Measurements from ENCODE around the gene ANKRD13D. TPM values are rescaled to one million over a fixed set of nuclear protein-coding genes. Genes with fewer than 3 reads are reported as not detected.

Gene ANKRD13D
- total and polyA plus RNA-seq, 11 donors = 7.6 to 43.6 (median 12.8) TPM

DNA sequence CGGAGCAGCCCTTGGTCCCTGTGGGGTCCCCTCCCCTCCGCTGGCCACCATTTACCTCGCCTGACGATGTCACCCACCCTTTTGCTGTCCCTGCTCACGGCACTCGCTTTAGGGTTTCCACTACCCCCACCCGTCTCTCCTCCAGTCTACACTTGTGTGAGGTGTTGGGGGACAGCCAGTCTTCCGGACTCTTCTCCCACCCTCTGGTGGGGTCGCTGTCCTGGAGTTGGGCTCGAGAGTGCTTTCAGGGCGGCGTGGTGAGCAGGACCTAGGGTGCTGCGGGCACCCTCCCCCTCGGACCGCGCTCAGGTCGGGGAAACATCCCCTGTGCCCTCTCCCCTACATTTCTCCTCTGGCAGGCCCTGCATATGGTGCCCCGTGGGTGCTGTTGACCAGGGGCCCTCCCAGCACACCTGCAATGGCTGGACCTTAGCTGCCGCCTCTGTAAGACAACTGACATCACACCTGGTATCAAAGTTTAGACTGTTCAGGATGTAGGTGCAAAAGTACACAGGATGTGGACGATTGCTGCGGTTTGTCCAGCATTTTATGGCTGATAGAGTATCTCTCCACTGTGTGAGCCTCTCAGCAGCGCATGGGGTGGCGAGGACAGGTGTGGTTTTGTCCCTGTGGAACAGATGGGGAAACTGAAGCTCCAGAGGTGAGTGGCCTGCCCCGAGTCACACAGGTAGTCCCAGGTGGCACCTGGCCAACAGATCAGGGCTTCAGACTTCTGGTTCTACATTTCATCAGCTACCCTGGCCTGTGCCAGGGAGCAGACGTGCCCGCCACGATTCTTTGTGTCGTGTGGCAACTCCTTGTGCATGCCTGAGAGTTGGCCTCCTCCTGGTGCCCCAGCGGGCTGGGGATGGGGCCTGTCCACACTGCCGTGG, 21.7 kb upstream of the ANKRD13D start:
- peak in 1 of 4 donors; percentile 0 for ATAC-seq
- DNase-seq = peak in 3 of 5 donors; percentile 30 to 69 (median 52)
- TF ChIP-seq POLR2A (IDR thresholded peaks at IDR 0.05) = no peak
- TF ChIP-seq, protein P1, sequence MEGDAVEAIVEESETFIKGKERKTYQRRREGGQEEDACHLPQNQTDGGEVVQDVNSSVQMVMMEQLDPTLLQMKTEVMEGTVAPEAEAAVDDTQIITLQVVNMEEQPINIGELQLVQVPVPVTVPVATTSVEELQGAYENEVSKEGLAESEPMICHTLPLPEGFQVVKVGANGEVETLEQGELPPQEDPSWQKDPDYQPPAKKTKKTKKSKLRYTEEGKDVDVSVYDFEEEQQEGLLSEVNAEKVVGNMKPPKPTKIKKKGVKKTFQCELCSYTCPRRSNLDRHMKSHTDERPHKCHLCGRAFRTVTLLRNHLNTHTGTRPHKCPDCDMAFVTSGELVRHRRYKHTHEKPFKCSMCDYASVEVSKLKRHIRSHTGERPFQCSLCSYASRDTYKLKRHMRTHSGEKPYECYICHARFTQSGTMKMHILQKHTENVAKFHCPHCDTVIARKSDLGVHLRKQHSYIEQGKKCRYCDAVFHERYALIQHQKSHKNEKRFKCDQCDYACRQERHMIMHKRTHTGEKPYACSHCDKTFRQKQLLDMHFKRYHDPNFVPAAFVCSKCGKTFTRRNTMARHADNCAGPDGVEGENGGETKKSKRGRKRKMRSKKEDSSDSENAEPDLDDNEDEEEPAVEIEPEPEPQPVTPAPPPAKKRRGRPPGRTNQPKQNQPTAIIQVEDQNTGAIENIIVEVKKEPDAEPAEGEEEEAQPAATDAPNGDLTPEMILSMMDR (IDR thresholded peaks at IDR 0.05) = no peak

DNA sequence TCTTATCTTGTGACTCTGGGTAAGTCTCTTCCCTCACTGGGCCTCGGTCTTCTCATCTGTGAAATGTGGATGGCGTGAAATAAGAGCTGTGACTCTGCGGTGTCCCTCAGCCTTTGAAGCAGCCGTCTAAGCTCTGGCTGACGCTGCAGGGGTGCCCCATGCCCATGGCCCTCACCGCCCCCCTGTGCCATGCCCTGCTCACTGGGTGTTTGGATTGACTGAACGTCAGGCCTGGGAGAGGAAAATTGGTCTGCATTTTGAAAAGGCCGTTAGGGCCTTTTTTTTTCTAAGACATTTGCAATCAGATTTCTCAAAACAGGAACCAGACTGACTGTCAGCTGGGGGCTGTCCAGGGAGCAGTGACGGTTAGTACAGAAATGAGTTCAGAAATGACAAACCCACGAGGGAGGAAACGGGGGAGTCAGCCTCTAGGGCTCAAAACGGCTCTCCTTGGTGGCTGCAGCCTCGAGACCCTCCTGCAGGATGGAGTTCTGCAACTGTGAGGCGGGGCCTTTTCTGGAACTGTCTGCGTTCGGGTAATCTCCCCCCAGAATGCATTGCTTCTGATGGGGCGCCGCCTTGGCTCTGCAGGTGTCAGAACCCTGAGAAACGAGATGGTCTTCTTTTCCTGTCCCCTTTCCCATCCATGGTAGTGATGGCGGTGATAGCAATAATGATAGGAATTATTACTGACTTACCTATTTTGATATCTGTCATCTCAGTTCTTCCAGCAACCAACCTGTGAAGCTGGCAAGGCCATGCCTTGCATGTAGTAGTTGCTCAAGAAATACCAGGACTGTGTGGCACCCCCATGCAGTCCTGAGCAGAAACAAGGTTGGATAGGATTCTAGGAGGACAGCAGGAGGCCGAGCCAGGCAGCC, 20.8 kb upstream of the ANKRD13D start:
- Histone ChIP-seq H3K4me1 (peaks cover 36 to 77% (median 67%) of the 10 kb centered on the region in 12 donors), H3K36me3 (peaks cover 0 to 24% (median 2%) of the 10 kb centered on the region in 9 donors), H3K9me3 (no peaks in the 10 kb centered on the region), H3K27me3 (no peaks in the 10 kb centered on the region), H3K27ac (peak overlapping the region in 11 of 12 donors; percentile 83 to 100 (median 91)), H3K4me3 (peak overlapping the region in 10 of 12 donors; percentile 76 to 99 (median 94))
- DNase-seq (peak in 3 of 5 donors; percentile 28 to 62 (median 32)), ATAC-seq (no peak)
- WGBS, 4 donors = 47 to 58% (median 57%) methylated on average over 21 of the region's 21 CpGs
- intact Hi-C loops (cut with DNase I) = loop anchor here in 3 of 10 donors (5.0 kb wide), 3 partner anchors 34 to 119 kb away; partner anchors contain the start of gene SSH3 (in 1 of the 3)
- no peak for TF ChIP-seq POLR2A (IDR thresholded peaks at IDR 0.05)
- TF ChIP-seq, protein P1 (IDR thresholded peaks at IDR 0.05) = no peak

More for the DNA sequence above, 21.7 kb upstream of the ANKRD13D start:
- Histone ChIP-seq H3K36me3 (peaks cover 0 to 24% (median 2%) of the 10 kb centered on the region in 9 donors), H3K4me1 (peaks cover 30 to 77% (median 66%) of the 10 kb centered on the region in 12 donors), H3K9me3 (no peaks in the 10 kb centered on the region), H3K27ac (peak overlapping the region; percentile 56 to 100 (median 90)), H3K27me3 (no peaks in the 10 kb centered on the region), H3K4me3 (peak overlapping the region; percentile 57 to 99 (median 94))
- WGBS, 4 donors = 15 to 18% (median 18%) methylated on average over 26 to 30 of the region's 30 CpGs
- intact Hi-C loops (cut with DNase I) = loop anchor here in 4 of 10 donors (2.0 to 5.0 kb wide), 4 partner anchors 21 to 120 kb away; partner anchors contain the start of genes ANKRD13D (in 1 of the 4) and SSH3 (in 1 of the 4)

GRCh38 chr11:67268962-67269268, 20.2 kb upstream of the ANKRD13D start:
- no peak for ATAC-seq
- peak overlapping the region in 8 of 12 donors; percentile 6 to 99 (median 94) for H3K4me3 ChIP-seq
- peak in 3 of 5 donors; percentile 9 to 54 (median 22) for DNase-seq

More at GRCh38 chr11:67268962-67269268, 20.2 kb upstream of the ANKRD13D start:
- H3K36me3 ChIP-seq = peaks cover 0 to 24% (median 2%) of the 10 kb centered on the region in 9 donors
- peak overlapping the region in 10 of 12 donors; percentile 68 to 100 (median 88) for H3K27ac ChIP-seq
- H3K9me3 ChIP-seq = no peaks in the 10 kb centered on the region
- no peaks in the 10 kb centered on the region for H3K27me3 ChIP-seq
- TF ChIP-seq, protein P1 (IDR thresholded peaks at IDR 0.05) = no peak
- no peak for TF ChIP-seq POLR2A (IDR thresholded peaks at IDR 0.05)
- intact Hi-C loops (cut with DNase I) = loop anchor here in 3 of 10 donors (5.0 kb wide), 3 partner anchors 33 to 118 kb away; partner anchors contain the start of gene SSH3 (in 1 of the 3)
- 82 to 91% (median 86%) methylated on average over 9 to 13 of the region's 13 CpGs for WGBS, 4 donors
- peaks cover 42 to 77% (median 73%) of the 10 kb centered on the region in 12 donors for H3K4me1 ChIP-seq

Data from heart left ventricle (tissue), 16 donors.